ENCODE measurements around the gene CHID1.

The CHID1 gene

DNA sequence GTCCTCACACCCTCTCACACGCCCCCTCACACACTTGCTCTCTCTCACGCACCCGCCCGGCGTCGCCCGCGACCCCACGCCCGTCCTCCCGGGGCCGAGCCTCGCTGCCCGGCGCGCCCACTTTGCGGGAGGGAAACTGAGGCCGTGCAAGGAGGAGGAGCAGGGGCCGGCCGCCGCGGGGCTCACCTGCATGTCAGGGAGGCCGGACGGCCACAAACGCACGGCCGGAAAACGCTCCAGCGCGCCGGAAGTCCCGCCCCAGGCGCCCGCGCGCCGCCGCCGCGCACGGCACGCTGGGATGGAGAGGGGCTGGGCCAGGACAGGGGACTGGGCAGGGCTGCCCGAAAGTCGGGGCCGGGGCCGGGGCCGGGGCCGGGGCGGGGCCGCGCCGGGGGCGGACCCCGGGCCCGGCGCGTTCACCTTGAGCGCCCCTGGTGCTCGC lies at the start of gene CHID1:
Gene CHID1, minus strand, starts transcription at position 222 of the 442 bp plus-strand sequence. CDS start 5,994 bp downstream, outside the sequence.
- H3K4me3 ChIP-seq (replicated peaks; ENCODE audit: low read depth, low read length): peak within 1 kb of the TSS; percentile 89
- TF ChIP-seq, protein P1, sequence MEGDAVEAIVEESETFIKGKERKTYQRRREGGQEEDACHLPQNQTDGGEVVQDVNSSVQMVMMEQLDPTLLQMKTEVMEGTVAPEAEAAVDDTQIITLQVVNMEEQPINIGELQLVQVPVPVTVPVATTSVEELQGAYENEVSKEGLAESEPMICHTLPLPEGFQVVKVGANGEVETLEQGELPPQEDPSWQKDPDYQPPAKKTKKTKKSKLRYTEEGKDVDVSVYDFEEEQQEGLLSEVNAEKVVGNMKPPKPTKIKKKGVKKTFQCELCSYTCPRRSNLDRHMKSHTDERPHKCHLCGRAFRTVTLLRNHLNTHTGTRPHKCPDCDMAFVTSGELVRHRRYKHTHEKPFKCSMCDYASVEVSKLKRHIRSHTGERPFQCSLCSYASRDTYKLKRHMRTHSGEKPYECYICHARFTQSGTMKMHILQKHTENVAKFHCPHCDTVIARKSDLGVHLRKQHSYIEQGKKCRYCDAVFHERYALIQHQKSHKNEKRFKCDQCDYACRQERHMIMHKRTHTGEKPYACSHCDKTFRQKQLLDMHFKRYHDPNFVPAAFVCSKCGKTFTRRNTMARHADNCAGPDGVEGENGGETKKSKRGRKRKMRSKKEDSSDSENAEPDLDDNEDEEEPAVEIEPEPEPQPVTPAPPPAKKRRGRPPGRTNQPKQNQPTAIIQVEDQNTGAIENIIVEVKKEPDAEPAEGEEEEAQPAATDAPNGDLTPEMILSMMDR (IDR thresholded peaks at IDR 0.05; ENCODE audit: low read depth, low read length, missing control alignments): no peak
- DNase-seq (ENCODE audit: extremely low read depth, low read depth): no peak

DNA sequence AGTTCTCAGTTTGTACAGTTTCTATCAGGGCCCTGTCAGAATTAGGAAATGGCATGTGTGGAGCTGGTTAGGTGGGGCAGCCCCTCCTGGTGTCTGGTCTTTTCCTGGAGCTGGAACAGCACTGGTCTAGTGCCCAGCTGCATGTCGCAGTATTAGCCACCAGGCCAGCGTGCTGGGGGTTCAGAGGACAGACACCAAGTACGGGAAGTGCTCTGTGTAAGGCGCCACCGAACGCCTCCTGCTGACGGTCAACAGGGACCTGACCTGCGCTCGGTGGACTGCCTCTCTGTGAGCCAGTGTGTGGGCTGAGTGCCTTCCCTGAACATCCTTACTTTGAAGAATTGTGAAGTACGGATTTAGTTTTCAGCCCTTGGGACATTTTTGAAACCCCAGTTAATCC lies 49.0 kb upstream of the CHID1 start:
- no peak for DNase-seq (ENCODE audit: extremely low read depth, low read depth)
- no peak overlapping the region for H3K4me3 ChIP-seq (replicated peaks; ENCODE audit: low read depth, low read length)
- TF ChIP-seq, protein P1 (IDR thresholded peaks at IDR 0.05; ENCODE audit: low read depth, low read length, missing control alignments): no peak

DNA sequence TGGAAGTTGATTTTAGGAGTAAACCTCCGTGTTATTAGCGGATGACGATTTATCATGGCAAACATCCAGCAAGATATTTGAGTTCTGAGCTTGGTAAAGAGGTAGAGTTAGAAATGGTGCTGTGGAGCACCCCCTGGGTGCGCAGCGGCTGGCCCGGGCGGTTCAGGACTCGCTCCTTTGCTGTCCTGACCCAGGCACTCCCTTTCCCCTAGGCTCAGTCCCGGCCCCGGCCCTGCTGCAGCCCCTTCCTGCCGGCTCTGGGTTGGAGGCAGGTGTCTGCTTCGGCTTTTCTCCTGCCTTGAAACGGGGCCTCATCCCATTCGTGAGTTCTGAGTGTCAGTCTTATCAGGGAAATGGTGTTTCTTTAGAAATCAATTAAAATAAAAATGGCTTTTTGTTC lies 48.4 kb upstream of the CHID1 start:
- DNase-seq (ENCODE audit: extremely low read depth, low read depth): no peak
- TF ChIP-seq, protein P1 (IDR thresholded peaks at IDR 0.05; ENCODE audit: low read depth, low read length, missing control alignments): no peak
- no peak overlapping the region for H3K4me3 ChIP-seq (replicated peaks; ENCODE audit: low read depth, low read length)

DNA sequence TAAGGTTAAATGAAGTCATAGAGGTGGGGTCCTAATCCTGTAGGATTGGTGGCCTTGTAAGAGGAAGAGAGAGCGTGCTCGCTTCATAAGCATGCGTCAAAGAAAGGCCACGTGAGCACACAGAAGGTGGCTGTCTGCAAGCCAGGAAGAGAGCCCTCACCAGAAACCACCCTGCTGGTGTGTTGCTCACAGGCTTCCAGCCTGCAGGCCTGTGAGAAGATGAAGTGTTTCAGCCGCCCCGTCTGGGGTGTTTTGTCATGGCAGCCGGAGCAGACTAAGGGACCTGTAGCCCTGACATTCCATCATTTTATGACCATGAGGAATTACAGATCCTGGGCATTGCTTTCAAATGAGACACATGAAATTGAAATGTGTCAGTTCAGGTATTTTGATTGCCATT lies 47.5 kb upstream of the CHID1 start:
- no peak overlapping the region for H3K4me3 ChIP-seq (replicated peaks; ENCODE audit: low read depth, low read length)
- TF ChIP-seq, protein P1 (IDR thresholded peaks at IDR 0.05; ENCODE audit: low read depth, low read length, missing control alignments): no peak
- DNase-seq (ENCODE audit: extremely low read depth, low read depth): no peak

DNA sequence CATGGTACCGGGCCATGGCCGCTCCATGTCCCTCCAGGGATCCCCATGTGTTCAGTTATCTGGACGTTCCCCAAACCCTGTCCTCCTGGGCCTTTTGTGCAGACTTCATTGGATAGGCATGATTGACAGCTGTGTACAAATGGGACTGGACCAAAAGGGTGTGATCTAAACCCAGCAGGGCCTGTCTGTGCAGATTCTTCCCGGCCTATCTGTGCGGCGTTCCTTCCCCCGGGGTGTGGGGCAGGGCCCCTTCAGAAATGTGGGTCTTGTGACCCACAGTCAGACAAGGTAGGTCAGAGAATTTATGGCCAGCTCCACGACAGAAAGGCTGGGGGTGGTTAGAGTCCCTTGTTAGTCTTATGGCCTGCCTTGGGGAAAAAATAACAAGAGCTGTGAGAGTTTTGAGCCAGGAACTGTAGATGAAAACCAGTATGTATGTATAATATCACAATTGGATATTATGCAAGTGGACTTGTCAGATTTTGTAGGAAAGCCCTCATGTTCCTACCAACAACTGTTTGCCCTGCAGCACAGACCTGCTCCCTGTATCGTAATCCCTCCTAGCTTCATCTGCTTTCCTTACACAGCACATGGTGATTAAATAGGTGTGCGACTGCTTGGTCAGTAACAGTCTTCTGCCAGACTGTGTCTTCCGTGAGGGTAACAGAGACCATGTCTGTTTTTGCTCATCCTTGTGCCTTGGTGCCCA lies 46.8 kb upstream of the CHID1 start:
- H3K4me3 ChIP-seq (replicated peaks; ENCODE audit: low read depth, low read length): no peak overlapping the region
- TF ChIP-seq, protein P1 (IDR thresholded peaks at IDR 0.05; ENCODE audit: low read depth, low read length, missing control alignments): no peak
- DNase-seq (ENCODE audit: extremely low read depth, low read depth): no peak

DNA sequence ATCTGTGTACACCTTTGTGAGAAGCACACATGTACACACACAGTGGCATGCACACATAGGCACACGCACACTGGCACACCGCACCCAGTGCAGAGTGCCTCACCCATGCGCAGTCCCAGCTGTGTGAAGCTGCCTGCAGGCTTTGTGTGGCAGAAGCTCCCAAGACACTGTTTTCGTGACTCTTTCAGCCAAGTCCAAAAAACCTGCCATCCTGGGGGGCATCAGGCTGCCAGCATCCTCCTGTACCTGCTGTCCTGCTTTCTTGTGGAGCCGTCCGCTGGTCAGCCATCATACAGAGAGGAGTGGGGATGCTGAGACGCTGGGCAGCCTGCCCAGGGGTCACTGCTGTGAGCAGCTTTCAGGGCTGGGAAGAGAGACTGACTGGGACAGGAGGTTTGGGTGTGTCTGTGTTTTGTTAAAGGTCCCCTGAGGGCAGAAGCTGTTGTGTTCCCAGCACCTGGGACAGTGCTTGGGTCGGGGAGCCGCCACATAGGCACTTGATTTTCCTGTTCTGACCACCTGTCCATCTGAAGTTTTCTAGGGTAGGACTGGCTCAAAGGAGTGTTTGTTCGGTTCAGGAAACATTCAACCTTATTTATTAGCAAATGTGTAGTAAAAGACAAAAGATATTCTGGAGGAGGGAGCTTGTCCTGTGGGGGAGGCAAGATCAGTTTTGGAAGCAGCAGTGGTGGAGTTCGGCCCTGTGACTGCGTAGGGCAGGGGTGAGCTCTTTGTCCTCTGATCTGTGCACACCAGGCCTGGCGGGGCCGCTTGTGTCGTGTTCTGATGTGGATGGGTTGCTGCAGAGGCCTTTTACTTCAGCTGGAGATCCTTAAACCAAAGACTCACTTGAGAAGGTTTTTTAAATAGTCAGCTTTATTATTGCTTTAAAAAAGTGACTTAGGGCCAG lies 44.8 kb upstream of the CHID1 start:
- TF ChIP-seq, protein P1 (IDR thresholded peaks at IDR 0.05; ENCODE audit: low read depth, low read length, missing control alignments): no peak
- H3K4me3 ChIP-seq (replicated peaks; ENCODE audit: low read depth, low read length): no peak overlapping the region
- no peak for DNase-seq (ENCODE audit: extremely low read depth, low read depth)

Measured in HFF-Myc (cell line).